NK-92 (cell line): ENCODE data around the gene CD1C.
"Not testable (repeated sequence)": the region's sequence is repeated elsewhere in the genome, so short reads cannot be mapped to it uniquely, and the experiment has no call there.

Source experiments
- DNase-seq: peaks from one replicate; lab custom pipeline; 2025; ENCODE audit not compliant: unreplicated experiment; lab: John Stamatoyannopoulos, UW

CD1C gene

GRCh38 chr1:158289811-158290210 is at the start of gene CD1C:
Gene CD1C, plus strand, starts transcription at chr1:158289923. Its CDS starts 142 bp downstream, at chr1:158290065.
- DNase-seq = no peak

DNA sequence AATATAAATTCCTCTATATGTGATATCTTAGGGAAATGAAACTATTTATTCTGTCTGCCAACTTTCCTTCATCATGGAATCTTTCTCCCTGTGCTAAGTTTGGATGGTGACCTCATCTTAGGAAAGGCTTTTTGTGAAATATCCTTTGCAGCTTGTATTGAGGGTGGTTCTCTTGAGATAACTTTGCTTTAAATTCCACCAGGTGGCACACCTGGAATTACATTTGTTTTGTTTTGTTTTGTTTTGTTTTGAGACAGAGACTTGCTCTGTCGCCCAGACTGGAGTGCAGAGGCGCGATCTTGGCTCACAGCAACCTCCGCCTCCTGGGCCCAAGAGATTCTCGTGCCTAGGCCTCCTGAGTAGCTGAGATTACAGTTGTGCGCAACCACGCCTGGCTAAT is 43.1 kb upstream of the CD1C start:
- no peak for DNase-seq

- no peak for DNase-seq
Observed at GRCh38 chr1:158248118-158248517, 41.6 kb upstream of the CD1C start.

GRCh38 chr1:158248771-158249170 is 41.0 kb upstream of the CD1C start:
- no peak for DNase-seq

DNA sequence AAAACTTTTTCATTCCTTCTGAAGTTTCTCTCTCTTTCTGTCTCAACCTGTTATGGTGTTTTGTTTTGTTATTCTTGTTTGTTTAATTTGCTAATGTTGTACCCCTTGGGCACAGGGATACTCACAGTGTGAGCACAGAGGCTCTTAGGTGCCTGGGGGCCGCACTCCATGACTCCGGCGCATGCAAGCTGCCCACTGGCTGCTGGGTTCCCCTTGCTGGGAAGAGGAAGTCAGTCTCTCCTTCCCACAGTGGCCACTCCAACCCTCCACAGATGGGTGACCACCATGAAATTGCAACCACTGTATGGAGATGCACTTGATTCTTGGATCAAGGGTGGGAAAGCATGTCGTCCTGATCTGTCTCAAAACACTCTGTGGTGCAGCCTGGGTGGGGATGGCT is 40.1 kb upstream of the CD1C start:
- DNase-seq = no peak

- no peak for DNase-seq
Observed at GRCh38 chr1:158251163-158251562, 38.6 kb upstream of the CD1C start.

DNA sequence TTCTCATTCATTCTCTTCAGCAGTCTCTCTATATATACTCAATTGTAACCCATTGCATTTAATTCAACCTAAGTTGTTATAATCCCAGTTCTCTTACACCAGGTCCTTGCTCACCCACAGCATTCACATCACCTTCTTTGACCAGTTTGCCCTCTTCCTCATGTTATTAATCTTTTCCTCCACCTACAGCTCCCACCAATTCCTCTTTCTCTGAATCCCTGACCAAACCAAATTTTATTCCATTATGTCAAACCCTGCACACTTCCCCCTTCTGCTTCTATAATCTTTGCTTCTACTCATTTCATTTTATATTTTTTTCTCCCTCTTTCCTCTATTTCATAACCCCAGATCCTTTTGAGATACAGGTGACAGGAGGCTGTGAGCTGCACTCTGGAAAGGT is 34.1 kb upstream of the CD1C start:
- DNase-seq = no peak

DNA sequence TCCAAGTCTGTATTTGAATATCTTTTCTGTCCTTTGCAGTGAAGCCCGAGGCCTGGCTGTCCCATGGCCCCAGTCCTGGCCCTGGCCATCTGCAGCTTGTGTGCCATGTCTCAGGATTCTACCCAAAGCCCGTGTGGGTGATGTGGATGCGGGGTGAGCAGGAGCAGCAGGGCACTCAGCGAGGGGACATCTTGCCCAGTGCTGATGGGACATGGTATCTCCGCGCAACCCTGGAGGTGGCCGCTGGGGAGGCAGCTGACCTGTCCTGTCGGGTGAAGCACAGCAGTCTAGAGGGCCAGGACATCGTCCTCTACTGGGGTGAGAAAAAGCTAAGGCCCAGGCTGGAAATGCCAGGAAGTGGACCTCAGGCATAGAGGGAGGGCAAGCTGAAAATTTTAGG is 33.0 kb upstream of the CD1C start:
- DNase-seq = not testable (repeated sequence)

DNA sequence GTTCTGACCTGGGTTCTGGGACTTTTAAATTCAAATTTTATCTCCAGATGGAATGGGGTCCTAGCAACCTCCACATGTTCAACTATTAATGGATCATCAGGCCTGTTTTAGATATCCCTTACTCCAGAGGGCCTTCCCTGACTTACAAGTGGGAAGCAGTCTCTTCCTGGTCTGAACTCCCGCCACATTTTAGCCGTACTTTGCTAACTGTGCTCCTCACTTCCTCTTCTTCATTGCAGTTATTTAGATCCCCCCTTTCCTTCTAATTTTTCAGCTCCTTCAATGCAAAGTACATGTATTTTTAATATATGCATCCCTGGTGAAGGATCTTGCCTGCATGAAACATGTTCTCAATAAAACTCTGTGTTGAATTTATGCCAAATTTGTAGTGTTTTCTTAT is 31.8 kb upstream of the CD1C start:
- no peak for DNase-seq

DNA sequence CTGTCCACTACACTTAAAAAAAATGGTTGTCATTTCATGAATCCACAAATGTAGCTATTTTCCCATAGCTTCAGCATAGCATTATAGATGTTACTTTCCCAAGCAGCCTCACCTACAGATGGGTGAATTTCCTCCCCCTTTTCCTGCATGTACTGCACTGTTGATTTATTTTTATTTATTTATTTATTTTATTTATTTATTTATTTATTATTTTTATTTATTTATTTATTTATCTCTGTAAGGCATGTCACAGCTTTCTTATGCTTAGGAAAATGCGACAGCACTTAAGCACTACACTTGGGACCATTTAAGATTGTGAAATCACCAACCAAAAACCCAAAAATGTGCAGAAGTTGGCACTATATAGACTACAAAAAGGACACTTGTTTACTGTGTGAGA is 30.6 kb upstream of the CD1C start:
- no peak for DNase-seq

GRCh38 chr1:158272681-158273080 is 17.0 kb upstream of the CD1C start:
- DNase-seq = no peak

DNA sequence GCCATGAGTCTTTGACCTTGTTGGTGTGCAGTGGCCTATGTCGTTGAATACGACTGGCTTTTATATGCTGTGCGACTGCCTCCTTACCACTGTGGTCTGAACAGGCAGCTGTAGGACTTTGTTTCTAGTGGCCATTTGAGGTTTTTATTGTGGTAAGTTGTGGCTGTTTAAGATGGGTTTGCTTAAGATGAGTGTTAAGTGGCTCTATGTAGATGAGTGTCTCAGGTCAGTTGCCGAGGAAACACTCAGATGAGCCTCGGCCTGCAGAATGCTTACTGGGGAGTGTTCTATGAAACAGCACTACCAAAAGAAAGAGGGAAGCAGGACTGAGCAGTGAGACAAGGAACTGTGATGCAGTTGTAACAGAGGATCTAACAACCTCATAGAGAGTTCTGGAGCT is 14.9 kb upstream of the CD1C start:
- no peak for DNase-seq

GRCh38 chr1:158282421-158282820 is 7.3 kb upstream of the CD1C start:
- DNase-seq = not testable (repeated sequence)

GRCh38 chr1:158283965-158284364 is 5.8 kb upstream of the CD1C start:
- DNase-seq = no peak

- no peak for DNase-seq
Observed at GRCh38 chr1:158285756-158286241, 3.9 kb upstream of the CD1C start.

GRCh38 chr1:158286487-158286886 is 3.2 kb upstream of the CD1C start:
- no peak for DNase-seq

DNA sequence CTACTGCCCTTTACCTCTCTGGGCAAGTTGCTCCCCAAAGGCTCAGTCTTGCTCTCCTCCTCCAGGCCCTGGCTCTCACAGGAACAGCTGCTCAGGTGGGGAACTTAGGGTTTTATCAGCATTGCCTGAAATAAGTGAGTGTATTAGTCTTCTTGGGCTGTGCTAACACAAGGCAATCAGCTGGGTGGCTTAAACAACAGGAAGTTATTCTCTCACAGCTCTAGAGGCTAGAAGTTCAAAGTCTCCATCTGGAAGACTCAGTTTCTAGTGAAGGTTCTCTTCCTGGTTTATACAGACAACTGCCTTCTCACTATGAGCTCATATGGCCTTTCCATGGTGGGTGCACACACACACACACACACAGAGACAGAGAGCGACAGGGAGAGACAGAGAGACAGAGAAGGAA is 2.8 kb upstream of the CD1C start:
- DNase-seq = no peak

DNA sequence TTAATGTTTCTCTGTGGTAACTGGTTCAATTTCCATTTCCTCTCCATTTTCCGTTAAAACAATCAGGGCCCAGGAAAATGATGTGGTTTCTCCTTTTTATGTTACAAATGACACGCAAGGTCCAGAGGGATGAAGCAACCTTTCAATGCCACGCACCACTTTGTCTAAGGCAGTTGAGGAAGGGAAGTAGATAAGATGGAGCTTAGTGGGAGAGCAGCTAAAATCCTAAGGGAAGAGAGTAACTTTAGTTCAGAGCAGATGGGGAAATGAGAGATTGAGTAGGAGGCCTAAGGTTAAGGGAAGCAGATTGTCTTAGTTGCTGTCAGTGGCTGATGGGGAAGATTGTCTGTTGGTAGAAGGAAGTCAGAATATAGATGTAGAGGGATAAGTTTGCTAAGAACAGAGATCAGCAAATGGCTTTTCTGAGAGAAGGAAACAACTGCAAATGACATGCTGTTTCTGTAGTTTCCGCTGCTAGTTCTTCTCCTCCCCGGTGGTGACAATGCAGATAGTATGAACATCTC is 660 bp downstream of the CD1C start:
- DNase-seq = no peak

- DNase-seq = no peak
Observed at GRCh38 chr1:158295791-158296190, 6.1 kb downstream of the CD1C start.

DNA sequence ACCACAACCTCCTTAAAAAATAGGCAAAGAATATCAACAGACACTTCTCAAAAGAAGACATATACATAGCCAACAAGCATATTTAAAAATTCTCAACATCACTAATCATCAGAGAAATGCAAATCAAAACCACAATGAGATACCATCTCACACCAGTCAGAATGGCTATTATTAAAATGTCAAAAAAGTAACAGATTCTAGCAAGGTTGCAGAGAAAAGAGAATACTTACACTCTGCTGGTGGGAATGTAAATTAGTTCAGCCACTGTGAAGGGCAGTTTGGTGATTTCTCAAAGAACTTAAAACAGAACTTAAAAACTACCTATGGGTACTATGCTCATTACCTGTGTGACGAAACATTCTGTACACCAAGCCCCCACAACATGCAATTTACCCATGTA is 20.9 kb downstream of the CD1C start:
- no peak for DNase-seq

GRCh38 chr1:158311066-158311465 is 21.3 kb downstream of the CD1C start:
- DNase-seq = no peak

GRCh38 chr1:158323866-158324265 is 34.1 kb downstream of the CD1C start:
- DNase-seq = no peak

- no peak for DNase-seq
Observed at GRCh38 chr1:158324395-158324794, 34.7 kb downstream of the CD1C start.

DNA sequence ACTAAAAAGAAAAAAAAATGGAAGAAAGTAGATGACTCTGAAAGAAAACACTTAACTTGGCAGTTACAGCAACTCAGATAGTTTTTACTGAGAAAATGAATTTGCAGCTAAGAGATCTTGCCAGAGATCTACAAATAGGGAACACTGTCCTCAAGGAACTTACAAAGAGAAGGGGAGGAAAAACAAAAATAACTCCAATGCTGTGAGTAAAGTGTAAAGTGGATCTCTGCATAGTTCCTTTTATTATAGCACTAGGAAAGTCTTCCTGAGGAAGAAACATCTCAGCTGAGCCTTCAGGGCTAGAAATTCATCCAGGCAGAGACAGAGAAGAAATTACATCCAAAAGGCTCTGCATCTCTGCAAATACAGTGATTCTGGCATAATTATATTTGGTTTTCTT is 37.8 kb downstream of the CD1C start:
- no peak for DNase-seq
